K562 (cell line): ENCODE data around the gene SFPQ.
A peak's percentile ranks its signal among the peaks of the same experiment; 100 is the strongest.

Source experiments
- CREB1 ChIP-seq, 2 experiments: sonication (generic) in 1 of 2; formaldehyde crosslinking in 1 of 2; IDR thresholded peaks; 2 replicates each; pipeline versions ENCODE4 v1.6.1 to v1.8.0; 2012 to 2022; ENCODE audit warnings: inconsistent platforms in 1 of 2, mild to moderate bottlenecking in 1 of 2, missing genetic modification reagents in 1 of 2, moderate library complexity in 1 of 2
- KLF16 ChIP-seq: IDR thresholded peaks from 2 replicates; pipeline ENCODE4 v1.6.1; 2016; ENCODE audit warnings: antibody characterized with exemption
- ZNF639 ChIP-seq, 2 experiments: fragments of 200-800 bp in 1 of 2; sonication (Bioruptor generic) in 1 of 2; sonication (generic) in 1 of 2; formaldehyde crosslinking in 1 of 2; IDR thresholded peaks in 1 of 2; conservative IDR thresholded peaks in 1 of 2; 2 replicates each; pipeline versions ENCODE4 v1.5.0 to v1.6.1; 2016 to 2020; ENCODE audit warnings: missing compliant biosample characterization in 1 of 2, missing genetic modification characterization in 1 of 2, missing genetic modification reagents in 1 of 2
- ZNF75A ChIP-seq: fragments of 450-650 bp; formaldehyde crosslinking; IDR thresholded peaks from 2 replicates; pipeline ENCODE4 v1.4.0; 2020; ENCODE audit warnings: mild to moderate bottlenecking
- TF ChIP-seq, protein P1 (sequence below), 2 experiments: fragments of 450-650 bp in 1 of 2; sonication (generic) in 1 of 2; formaldehyde crosslinking in 1 of 2; IDR thresholded peaks in 1 of 2; conservative IDR thresholded peaks in 1 of 2; 2 replicates each; pipeline versions ENCODE4 v1.6.1 to v1.8.1; 2016 to 2023; ENCODE audit warnings: mild to moderate bottlenecking in 2 of 2, moderate library complexity in 2 of 2, inconsistent platforms in 1 of 2, missing genetic modification reagents in 1 of 2

GRCh38 chr1:35202048-35202719 lies 9.2 kb upstream of the SFPQ start:
- TF ChIP-seq CREB1 (IDR thresholded peaks at IDR 0.05) (no peak), CREB1 (CRISPR knock-in tag; IDR thresholded peaks at IDR 0.05) (no peak), KLF16 (0 out of 2 replicates have a peak, but pooled peaks have one; percentile 33), ZNF639 (CRISPR knock-in tag; conservative IDR thresholded peaks at IDR 0.05 in 1 of 2, IDR thresholded peaks at IDR 0.05 in 1 of 2) (no peak), ZNF75A (CRISPR knock-in tag) (no peak)
- TF ChIP-seq, protein P1, sequence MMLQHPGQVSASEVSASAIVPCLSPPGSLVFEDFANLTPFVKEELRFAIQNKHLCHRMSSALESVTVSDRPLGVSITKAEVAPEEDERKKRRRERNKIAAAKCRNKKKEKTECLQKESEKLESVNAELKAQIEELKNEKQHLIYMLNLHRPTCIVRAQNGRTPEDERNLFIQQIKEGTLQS (IDR thresholded peaks at IDR 0.05), result no peak
- TF ChIP-seq, protein P1 (CRISPR knock-in tag; conservative IDR thresholded peaks at IDR 0.05), result no peak
